A673 (cell line): ENCODE data around the gene KCNMA1. TPM values are rescaled to one million over a fixed set of nuclear protein-coding genes. Genes with fewer than 3 reads are reported as not detected.

Experiments used
- BruUV-seq: library from RNA; stranded (reverse); fragments of 400-500 nt; replicated peaks from 2 replicates; lab custom pipeline; 2021; lab: Mats Ljungman, UMichigan
- CTCF ChIA-PET: fragments of 300-600 bp; sonication (Branson Sonifier 250); formaldehyde crosslinking; loops from one replicate; lab custom pipeline; 2022; ENCODE audit warnings: antibody characterized with exemption; lab: Charles Lee
- POLR2A ChIA-PET: fragments of 300-600 bp; sonication (Branson Sonifier 250); formaldehyde crosslinking; loops from one replicate; lab custom pipeline; 2022; ENCODE audit warnings: antibody characterized with exemption; ENCODE audit not compliant: low non-redundant PET; lab: Charles Lee
- DNase-seq: peaks from one replicate; pipeline ENCODE4 v3.0.0-alpha.2; 2015; ENCODE audit warnings: low spot score
- H3K27ac ChIP-seq: fragments of 200-600 bp; sonication (generic); 2 replicates; pipeline ENCODE4 v1.5.1; 2016; ENCODE audit warnings: mixed run types, low read depth, mild to moderate bottlenecking, mixed read lengths, antibody characterized with exemption, low read length; ENCODE audit not compliant: poor library complexity, severe bottlenecking
- H3K27me3 ChIP-seq: fragments of 200-600 bp; sonication (generic); replicated peaks from 2 replicates; pipeline ENCODE4 v1.6.1; 2017; ENCODE audit warnings: mixed run types, low read depth, mild to moderate bottlenecking, mixed read lengths, antibody characterized with exemption, low read length; ENCODE audit not compliant: insufficient read depth, poor library complexity
- H3K36me3 ChIP-seq: fragments of 200-600 bp; sonication (generic); 2 replicates; pipeline ENCODE4 v1.6.1; 2016; ENCODE audit warnings: mixed run types, mild to moderate bottlenecking, mixed read lengths, antibody characterized with exemption, low read length; ENCODE audit not compliant: insufficient read depth, poor library complexity, severe bottlenecking
- H3K4me1 ChIP-seq: fragments of 200-600 bp; sonication (generic); 2 replicates; pipeline ENCODE4 v1.6.1; 2017; ENCODE audit warnings: mixed run types, mild to moderate bottlenecking, mixed read lengths, antibody characterized with exemption, low read length; ENCODE audit not compliant: insufficient read depth, poor library complexity, severe bottlenecking
- H3K4me3 ChIP-seq: fragments of 200-600 bp; sonication (generic); 2 replicates; pipeline ENCODE4 v1.5.1; 2016; ENCODE audit warnings: low read depth, mixed run types, mild to moderate bottlenecking, mixed read lengths, low read length; ENCODE audit not compliant: poor library complexity, severe bottlenecking
- H3K9me3 ChIP-seq: fragments of 200-600 bp; sonication (generic); 2 replicates; pipeline ENCODE4 v1.6.1; 2016; ENCODE audit warnings: mixed run types, low read depth, mild to moderate bottlenecking, mixed read lengths, antibody characterized with exemption, low read length; ENCODE audit not compliant: poor library complexity, severe bottlenecking
- CTCF ChIP-seq: fragments of 300-800, 200-600 bp; sonication (generic); conservative IDR thresholded peaks from 2 replicates; pipeline ENCODE4 v1.5.1; 2017; ENCODE audit warnings: low read depth, mild to moderate bottlenecking, antibody characterized with exemption, low read length, moderate library complexity, mixed read lengths
- EZH2 ChIP-seq: fragments of 200-600 bp; sonication (generic); IDR thresholded peaks from 2 replicates; pipeline ENCODE4 v1.6.1; 2017; ENCODE audit warnings: borderline replicate concordance, low read depth, mild to moderate bottlenecking, mixed read lengths, antibody characterized with exemption, low read length; ENCODE audit not compliant: poor library complexity, severe bottlenecking
- intact Hi-C: fragments of 100-400 bp; cut with micrococcal nuclease; formaldehyde crosslinking; loops from one replicate; pipeline ENCODE4 v1.10.0; 2022; ENCODE audit not compliant: unreplicated experiment
- total RNA-seq: library from RNA; stranded (reverse); gene quantifications from 2 replicates; pipeline ENCODE4 v1.2.3, GENCODE V29; 2021

KCNMA1 gene
- total RNA-seq, 1 experiment from 2014 or later = 0.84 TPM

GRCh38 chr10:77609781-77610272, 27.8 kb downstream of the KCNMA1 start:
- Histone ChIP-seq H3K27ac (no peak overlapping the region), H3K36me3 (no peaks in the 10 kb centered on the region), H3K4me3 (no peak overlapping the region), H3K4me1 (no peaks in the 10 kb centered on the region), H3K9me3 (no peaks in the 10 kb centered on the region), H3K27me3 (peaks cover 34% of the 10 kb centered on the region)
- CTCF ChIA-PET = no interaction called here
- POLR2A ChIA-PET = no interaction called here
- no peak for DNase-seq
- intact Hi-C loops = no loop called here
- no TSS peak for BruUV-seq
- TF ChIP-seq CTCF (no peak), EZH2 (no peak)

- no peak overlapping the region for H3K4me3 ChIP-seq
- intact Hi-C loops = no loop called here
- no TSS peak for BruUV-seq
- no peak for DNase-seq
- no peak overlapping the region for H3K27ac ChIP-seq
- CTCF ChIA-PET = no interaction called here
- no peaks in the 10 kb centered on the region for H3K36me3 ChIP-seq
- no peak for TF ChIP-seq CTCF
- no peak for TF ChIP-seq EZH2
- H3K9me3 ChIP-seq = no peaks in the 10 kb centered on the region
- POLR2A ChIA-PET = no interaction called here
- no peaks in the 10 kb centered on the region for H3K4me1 ChIP-seq
- H3K27me3 ChIP-seq = peaks cover 34% of the 10 kb centered on the region
Measured at GRCh38 chr10:77608281-77608680, 29.3 kb downstream of the KCNMA1 start.

GRCh38 chr10:77606751-77607150, 30.9 kb downstream of the KCNMA1 start:
- intact Hi-C loops = no loop called here
- CTCF ChIA-PET = no interaction called here

More at GRCh38 chr10:77606751-77607150, 30.9 kb downstream of the KCNMA1 start:
- no peaks in the 10 kb centered on the region for H3K4me1 ChIP-seq
- no TSS peak for BruUV-seq
- H3K27me3 ChIP-seq = peaks cover 27% of the 10 kb centered on the region
- POLR2A ChIA-PET = no interaction called here
- no peak overlapping the region for H3K27ac ChIP-seq
- no peak for TF ChIP-seq EZH2
- TF ChIP-seq CTCF = no peak
- no peaks in the 10 kb centered on the region for H3K9me3 ChIP-seq
- DNase-seq = no peak
- no peak overlapping the region for H3K4me3 ChIP-seq
- H3K36me3 ChIP-seq = no peaks in the 10 kb centered on the region
